ENCODE data around the gene CDKAL1.

Gene CDKAL1

DNA sequence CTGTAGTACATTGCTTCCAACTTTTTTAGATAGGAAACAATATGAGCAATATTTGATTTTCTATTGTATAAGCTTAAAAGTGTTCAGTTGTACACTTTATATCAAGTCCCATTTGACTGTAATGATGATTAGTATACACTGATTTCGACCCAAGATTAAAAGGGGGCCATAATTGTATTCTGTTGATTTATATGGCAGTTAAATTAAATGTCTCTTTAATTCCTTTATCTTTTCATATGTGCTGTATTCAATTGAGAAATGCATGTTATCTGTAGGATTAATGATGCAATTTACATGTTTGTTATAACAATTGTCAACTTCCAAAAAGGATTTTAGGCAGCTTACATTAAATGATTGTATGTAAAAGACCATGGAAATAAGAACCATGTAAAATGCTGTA lies 317.5 kb downstream of the CDKAL1 start:
- no peak for DNase-seq

DNA sequence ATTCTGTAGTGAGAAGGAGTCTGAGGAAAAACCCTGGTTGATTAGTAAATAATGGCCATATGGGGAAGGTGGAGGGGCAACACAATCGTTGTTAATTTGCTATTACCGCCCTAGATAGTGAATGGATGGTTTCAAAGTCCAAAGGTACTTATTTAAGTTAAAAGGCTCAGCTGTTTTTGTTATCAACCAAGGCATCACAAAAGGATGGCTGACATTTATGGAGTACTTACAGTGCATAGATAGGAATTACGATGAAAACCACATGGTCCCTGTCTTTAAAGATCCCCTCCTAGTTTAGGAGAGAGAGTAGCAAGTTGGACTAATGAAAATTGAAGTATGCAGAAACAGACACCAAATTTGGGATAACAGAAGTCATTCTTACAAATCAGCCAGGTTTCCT lies 319.6 kb downstream of the CDKAL1 start:
- no peak for DNase-seq

DNA sequence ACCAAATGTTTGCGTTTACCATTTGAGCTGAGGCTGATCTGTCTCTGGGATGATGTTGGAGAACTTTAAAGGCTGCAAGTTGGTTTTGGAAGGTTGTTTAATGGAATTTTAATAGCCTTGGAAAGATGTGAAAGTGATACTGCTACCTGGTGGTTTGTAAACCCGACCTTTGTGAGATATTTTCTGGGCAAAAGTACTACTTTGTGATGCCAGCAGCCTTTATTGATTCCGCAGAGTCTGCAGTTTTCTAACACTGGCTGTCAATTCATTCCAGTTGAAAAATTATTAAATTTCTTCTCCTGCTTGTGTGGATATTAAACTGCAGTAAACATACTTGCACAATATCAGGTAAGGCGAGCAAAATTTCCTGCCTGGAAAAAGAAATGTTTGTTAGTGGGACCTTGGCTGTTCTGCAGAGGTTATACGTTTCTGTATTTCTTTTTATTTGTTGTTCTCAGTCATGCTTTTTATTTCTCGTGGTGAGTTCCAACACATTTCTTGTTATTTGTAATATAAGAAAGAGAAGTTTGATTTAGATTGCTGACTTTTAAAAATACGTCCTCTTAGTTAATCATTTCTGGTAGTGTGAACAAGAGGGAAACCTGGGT lies 322.5 kb downstream of the CDKAL1 start:
- DNase-seq, result no peak

DNA sequence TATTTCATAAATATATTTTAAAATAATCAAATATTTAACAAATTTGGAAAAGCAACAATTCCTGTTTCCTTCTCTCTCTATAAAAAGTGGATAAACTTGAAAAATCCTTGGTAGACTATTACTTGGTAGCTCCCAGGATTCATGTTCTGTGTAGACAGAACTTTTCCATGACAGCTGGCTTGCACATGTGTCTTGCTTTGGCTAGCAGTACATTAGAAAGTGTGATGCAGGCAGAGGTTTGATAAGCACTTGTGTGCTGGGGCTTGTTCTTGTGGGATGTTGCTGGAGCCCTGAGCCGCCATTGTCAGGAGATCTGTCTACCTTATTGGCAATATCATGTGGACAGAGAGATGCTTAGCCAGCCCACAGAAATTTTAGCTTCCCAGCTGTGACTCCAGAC lies 327.2 kb downstream of the CDKAL1 start:
- no peak for DNase-seq

DNA sequence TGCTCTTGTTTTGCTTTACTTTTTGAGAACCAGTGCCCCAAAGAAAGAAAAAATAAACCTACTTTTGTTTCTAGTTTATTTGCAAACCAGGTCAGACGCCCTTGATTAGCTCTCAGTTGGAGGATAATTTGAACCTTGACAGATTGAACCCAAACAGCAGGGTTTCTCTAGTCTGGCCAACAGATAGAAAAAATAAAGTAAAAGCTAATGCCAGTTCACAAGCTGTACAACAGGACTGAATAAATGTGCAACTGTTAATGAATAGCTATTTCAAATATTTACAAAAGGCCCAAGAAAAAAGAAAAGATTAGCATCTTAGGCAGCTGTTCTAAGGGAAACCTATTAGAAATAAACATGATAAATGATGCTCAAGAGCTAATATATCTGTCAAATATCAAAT lies 331.8 kb downstream of the CDKAL1 start:
- no peak for DNase-seq

DNA sequence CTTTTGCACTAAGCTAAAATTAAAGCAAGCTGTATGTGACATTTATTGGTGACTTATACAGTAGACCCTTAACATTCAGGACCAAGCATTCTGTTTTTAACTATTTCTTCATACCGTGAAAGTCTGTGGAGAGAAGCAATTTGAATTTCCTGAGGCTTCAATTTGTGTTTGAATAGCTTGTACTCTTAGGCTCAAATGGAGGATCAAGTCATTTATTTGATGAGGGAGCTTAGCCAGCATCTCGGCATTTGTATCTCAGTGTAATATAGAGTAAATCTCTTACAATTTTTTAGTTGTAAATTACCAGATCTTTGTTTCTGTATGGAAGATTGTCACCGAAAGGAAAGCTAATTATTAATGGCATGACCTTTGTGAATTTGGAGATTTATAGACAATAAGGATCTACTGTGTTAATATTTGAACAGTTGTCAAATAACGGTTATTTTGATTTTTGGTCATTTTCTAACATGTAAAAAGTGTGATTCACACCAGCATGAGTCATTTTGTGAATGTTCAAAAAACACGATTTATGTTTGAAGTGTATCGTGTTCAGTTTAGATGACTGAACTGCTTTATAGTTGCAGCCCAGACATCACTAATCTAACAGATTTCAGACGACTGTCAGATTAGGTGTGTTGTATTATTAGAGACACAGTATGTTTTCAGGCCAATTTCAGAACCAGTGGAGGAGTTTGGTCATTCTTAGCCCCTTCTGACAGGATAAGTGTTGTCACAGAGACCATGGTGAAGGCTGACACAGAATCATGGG lies 332.9 kb downstream of the CDKAL1 start:
- no peak for DNase-seq

DNA sequence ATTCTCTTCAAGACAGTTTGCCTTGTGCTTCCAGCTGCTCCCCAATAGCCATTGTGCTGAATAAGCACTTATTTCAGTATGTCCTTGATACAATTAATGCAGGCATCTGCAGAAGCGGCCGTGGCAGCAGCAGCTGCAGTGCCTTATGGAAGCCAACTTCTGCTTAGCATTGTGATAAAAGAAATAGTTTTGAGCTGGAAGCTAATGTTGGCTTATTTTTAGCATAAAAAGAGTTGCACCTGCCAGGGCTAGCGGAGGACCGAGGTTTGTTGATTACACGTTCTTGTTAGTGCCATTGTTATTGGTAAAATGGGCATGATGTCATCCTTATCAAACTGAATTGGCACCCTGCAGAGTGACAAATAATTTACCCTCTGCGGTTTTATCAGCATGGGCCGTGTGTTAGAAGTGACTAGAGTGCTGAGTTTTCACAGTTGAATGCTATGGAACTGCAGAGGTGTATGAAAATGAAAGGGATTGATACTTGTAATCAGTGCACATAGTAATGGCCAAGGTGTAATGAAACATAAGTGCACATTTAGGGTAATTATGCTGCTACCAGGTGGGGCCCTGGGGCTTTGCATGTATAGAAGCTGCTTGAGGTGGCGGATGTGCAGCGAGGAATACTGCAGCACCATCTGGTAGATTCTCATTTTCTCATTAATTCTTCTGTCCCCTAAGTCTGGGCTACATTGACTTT lies 334.3 kb downstream of the CDKAL1 start:
- no peak for DNase-seq

DNA sequence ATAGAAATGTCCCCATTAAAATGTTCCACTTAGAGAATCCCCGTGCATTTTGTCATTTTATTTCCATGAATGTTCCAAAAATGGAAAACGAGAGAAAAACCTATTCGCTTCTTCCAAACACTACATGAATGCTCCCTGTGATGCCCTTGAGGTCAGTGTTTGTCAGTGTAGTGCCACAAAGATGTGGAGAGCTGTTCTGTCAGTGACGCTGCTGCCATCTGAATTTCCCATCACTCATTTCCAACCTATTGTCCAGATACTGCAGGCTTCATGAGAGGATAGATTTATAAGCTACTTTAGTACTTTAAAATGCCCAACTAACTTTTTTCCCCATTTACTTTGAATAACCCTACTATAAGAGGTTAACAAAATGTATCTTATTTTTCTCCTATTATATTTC lies 335.8 kb downstream of the CDKAL1 start:
- no peak for DNase-seq

DNA sequence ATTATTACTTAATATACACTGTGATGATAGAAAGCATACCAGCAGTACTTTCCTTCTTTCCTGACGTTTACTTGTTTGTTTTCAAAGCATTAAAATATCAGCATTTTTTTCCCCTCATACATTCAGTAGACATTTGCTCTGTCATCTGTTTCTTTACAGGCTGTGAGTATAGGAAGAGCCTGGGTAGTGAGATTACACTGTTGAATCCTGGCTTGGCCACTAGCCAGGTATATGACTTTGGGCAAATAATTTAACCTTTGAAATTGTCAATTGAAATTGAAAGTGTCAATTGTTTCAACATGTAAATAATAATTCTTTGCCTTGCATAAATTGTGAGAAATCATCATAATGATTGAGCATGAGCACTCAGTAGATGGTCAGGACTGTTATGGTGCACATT lies 336.2 kb downstream of the CDKAL1 start:
- DNase-seq, result no peak

DNA sequence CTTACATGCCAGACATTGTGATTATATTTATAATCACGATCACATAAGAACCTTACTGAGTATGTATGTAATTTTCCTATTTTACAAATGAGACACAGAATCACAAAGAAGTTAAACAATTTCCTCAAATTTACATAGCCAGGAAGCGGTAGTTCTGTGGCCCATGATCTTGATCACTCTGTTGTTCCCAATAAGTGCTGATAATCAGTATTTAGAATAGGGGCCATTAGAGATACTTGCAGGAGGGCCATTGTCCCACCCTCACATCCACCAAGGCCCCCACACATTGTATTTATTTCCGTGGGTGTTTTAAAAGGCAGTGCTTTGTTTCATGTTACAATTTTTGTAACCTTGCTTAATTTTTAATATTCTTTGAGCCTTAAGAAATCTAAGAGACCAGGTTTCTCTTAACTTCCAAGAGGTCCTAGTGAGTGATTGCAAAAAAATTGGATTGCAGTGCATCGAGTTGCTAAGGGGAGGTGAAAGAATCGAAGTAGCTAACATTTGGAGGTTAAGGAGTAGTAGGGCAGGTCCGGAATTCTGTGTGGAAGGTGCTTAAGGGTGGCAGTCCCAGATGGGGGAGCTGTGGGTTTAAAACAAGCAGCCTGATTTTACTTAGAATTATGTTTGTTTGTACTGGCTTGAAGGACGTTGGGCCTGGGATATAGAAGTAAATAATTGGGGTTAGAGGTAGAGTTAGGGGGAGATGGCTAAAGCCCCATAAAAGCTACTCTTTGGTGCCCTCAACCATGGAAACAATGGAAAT lies 339.4 kb downstream of the CDKAL1 start:
- no peak for DNase-seq

DNA sequence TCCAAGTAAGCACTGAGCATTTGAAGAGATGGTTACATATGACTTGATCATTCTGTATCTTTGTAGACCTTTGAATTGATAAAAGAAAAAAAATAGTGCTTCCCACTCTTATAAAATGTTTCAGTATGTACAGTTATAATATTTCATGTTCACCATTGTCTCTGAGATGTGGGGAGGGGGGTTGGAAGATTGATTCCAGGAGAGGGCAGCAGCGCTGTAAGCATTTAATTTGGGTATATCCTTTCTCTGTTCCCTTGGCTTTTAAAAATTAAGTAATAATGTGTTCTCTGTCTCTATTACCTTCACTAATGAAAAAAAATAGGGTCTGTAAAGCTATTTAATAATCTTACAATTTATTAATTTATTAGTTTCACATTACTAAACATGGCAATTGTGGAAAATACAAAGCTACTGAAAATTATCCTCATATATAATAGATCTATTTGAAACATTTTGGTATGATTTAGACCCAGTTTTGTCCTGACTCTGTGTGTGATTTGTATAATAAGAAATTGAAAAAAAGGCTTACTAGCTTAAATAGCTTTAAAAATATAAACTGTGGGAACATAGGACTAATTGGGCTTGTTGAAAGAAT lies 341.2 kb downstream of the CDKAL1 start:
- no peak for DNase-seq

DNA sequence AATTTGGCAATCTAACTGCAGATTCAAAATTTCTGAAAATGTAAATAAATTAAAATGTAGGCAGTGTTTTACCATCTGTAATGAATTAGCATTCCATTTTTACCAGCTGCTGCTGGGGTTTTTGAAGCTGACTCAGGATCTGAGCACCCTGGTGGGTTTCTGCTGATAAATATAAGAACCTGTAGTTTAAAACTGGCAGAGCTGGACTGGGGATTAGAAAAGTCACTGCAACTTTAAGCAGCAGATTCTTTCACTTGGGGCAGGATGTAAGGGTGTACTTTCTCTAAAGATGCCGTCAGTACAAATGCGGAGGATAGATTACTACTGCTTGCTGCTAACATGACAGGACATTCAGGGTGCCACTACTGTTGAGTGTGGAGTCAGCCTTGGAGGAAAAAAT lies 341.8 kb downstream of the CDKAL1 start:
- no peak for DNase-seq

DNA sequence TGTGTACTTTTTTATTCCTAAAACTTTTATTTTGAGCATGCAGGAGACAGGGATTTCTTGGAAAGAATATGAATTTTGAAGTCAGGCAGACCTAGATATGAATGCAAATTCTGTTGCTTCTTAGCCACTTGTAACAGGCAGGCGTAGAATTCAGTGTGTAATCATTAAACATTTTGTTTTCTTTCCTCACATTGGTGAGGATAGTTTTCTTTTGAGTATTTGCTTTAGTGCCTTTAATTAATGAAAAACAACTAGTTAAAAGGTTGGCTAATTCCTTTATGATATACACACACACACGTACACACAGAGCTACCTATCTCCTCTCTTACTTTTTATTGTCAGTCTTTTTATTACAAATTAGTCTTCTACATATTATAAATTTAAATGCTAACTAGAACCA lies 342.3 kb downstream of the CDKAL1 start:
- no peak for DNase-seq

DNA sequence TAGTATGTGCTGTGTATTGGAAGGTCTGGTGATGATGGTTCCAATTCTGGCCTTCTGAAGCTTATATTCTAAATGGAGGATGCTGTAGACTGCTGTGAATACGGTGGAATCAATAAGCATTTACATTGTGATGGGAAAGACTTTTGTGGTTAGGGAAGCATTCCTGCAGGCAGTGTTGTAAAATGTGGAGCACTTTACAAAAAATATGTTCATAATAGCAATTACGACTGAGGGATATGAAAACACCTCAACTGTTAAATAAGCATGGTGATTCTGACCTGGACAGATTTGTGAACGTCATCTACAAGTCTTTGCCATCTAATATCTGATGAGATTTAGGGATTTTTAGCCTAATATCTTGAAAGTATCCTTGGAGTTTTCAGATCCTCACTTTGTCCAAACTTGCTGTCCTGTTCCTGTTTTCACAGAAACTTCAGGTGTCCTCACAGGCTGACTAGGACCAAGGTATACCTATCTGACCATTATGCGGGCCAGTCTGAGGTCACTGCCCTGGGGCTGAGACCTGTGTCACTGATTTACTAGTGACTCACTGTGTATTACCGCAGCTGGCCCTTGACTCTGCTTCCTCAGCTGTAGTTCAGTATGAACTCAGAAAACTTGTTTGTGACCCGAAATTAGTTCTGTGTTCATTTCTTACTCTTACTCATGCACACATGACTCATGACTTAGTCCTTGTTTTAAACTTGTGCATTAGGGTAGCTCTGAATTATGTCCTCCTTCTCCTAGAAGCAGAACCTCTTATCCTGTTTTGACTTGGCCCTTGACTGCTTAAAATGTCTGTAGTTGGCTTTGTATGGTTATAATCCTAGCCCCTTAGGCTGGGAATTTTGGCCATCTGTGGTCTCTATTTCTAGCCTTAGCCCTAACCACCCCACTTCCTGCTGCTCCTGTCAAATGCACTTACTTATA lies 343.0 kb downstream of the CDKAL1 start:
- DNase-seq, result peak; percentile 10

DNA sequence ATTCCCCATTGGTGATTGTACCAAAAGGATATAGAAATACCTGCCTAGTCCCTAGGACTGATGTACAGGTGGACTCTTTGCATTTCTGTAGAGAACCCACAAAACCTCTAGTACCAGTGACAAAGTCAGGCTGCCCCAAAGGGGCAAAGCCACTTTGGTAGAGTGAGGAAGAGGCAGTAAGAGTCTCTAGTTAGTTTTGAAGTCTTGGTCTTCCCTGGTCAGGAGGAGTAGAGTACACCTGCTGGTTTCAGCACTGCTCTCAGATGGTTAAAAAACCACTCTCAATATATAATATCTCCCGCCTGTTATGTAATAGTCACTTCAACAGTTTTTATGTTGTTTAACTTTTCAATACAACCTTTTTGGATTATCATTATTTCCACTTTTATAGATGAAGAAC lies 344.9 kb downstream of the CDKAL1 start:
- no peak for DNase-seq

DNA sequence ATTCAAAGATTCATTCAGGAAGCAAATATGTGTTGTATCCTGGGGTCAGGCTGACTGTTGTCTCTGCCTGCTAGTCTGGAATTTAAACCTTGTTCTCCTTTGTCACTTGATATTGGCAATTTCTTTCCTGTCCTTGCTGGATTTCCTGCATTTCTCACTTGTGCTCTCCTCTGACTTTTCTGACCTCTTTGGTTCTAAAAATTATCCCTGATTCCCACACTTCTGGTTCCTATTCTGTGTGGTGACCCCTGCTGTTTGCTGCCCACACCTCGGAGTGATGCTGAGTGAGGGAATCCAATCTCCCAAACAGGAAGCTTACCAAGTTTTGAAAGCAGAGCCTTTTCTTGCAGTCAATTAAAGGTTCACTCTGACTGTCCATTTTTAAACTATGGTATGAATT lies 345.3 kb downstream of the CDKAL1 start:
- no peak for DNase-seq

DNA sequence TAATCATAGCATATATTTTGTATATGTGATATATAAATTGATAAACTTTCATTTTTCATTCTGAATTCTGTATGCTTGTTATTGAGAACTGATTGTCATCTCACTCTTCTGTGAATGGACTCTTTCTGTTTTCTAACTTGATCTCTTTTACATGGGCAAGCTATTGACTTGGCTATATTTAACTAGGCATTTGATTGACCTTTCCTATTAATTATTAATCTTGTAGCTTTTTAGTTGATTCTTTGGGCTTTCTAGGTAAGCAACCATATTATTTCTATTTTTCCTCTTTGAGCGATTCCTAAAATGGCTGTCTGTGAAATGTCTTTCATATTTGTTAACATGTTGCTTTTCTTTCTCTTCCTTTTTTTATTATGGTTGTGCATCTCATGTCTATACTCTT lies 347.1 kb downstream of the CDKAL1 start:
- DNase-seq, result no peak

DNA sequence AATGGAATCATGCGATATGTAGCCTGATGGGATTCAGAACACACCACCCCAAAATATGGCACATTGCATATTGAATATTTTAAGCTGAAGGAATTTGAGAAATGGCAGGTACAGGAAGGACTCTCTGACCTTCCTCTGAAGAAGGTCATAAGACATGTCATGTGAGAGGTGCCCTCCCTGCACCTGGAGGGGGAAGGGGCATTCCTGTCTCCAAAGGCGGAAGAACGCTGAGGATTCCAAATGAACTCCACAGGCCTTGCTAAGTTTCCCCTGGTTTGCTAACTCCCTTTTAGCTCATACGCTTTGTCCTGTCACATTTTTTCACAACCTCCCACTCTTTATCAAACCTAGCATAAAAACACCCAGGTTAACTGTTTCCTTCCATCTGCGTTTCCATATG lies 347.8 kb downstream of the CDKAL1 start:
- no peak for DNase-seq

DNA sequence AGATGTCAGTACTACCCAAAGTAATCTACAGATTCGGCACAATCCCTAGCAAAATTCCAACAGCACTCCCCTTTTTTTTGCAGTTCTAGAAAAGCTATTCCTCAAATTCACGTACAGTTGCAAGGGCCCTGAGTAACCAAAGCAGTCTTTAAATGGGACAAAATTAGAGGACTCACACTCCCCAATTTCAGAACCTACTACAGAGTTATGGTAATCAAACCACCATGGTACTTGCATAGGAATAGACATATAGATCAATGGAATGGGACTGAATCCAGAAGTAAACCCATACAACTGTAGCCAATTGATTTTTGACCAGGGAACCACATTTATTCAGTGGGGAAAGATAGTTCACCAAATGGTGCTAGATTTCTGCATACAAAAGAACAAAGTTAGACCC lies 350.8 kb downstream of the CDKAL1 start:
- DNase-seq, result no peak

DNA sequence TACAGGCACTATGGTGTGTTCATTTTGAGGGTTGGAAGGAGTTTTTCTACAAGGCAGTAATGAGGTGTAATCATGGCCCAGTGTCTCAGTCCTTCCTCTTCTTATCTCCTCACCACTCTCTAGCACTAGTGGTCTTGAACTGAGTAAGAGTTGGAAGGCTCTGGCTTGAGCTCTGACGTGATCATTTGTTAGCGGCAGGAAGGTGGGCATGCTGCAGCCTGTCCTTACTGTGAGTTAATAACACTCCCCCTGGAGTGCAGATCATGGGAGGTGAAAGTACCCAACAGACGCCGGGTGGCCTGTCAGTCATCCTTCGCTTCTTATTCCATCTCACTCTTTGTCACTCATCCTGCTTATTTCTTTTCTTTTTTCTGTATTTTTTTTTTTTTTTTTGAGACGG lies 356.9 kb downstream of the CDKAL1 start:
- DNase-seq, result no peak

DNA sequence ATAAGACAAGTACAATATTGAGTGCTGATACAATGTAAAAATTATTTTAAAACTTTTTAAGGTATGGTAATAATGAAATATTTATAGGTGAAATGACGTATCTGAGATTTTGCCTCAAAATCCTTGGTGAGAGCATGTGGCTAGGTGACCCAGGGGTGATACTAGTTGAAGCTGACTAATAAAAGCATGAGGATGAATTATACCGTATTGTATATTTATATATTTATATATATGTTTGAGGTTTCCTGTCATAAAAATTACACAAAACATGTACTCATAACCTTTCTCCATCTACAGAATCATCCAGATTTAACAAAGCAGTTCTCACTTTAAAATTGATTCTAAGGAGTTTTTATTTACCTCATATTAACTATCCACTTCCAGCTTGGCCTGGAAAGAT lies 358.1 kb downstream of the CDKAL1 start:
- DNase-seq, result no peak

DNA sequence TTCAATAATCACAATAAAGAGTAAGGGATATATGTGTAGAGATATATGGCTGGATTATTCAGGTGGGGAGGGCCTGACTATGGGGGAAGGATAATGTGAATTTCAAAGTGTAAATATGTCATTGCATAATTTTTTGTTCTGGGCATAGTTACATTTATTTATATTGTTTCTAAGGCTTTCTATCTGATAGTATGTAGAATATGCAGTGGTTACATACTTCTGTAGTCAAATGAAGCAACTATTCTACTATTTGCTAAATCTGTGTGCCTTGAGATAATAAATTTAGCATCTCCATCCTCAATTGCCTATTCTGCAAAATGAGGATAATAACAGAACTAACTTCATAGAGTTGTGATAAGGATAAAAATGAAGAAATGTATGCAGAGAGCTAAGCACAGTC lies 359.2 kb downstream of the CDKAL1 start:
- DNase-seq, result no peak

All from stimulated activated CD4-positive, alpha-beta T cell treated with anti-CD3 and anti-CD28 coated beads, Interleukin-4, amount 100 ng/mL, for 24 hours (primary cell).